ENCODE measurements around the gene EFHC1. TPM values are rescaled to one million over a fixed set of nuclear protein-coding genes. Genes with fewer than 3 reads are reported as not detected.

EFHC1 gene
- total RNA-seq, 1 experiment from 2014 or later, result 13.2 TPM

GRCh38 chr6:52535711-52536423, 115.7 kb downstream of the EFHC1 start:
- Histone ChIP-seq H2BK12ac (ENCODE audit: insufficient read length, low read depth, low read length) (no peak overlapping the region), H4K20me1 (ENCODE audit: control insufficient read depth, insufficient read depth, insufficient read length) (no peaks in the 10 kb centered on the region), H3K27me3 (ENCODE audit: insufficient read depth, low read length) (no peaks in the 10 kb centered on the region), H3K23ac (ENCODE audit: insufficient read length, low read depth, low read length) (no peak overlapping the region), H4K91ac (ENCODE audit: insufficient read length, low read depth, low read length) (no peak overlapping the region), H2BK20ac (ENCODE audit: low read depth, low read length, poor library complexity, severe bottlenecking) (no peak overlapping the region), H3K4me2 (ENCODE audit: insufficient read depth, insufficient read length, low read length) (no peak overlapping the region), H4K5ac (ENCODE audit: insufficient read length, low read depth, low read length) (no peak overlapping the region), H2BK15ac (ENCODE audit: low read depth, low read length) (no peak overlapping the region), H3K27ac (ENCODE audit: insufficient read length, low read depth, low read length) (no peak overlapping the region), H3K9me3 (ENCODE audit: control insufficient read depth, low read depth, low read length) (no peaks in the 10 kb centered on the region), H3K4me1 (ENCODE audit: insufficient read depth, low read length) (peaks cover 16% of the 10 kb centered on the region; the same call in 1 of the 2 replicates), H3K79me1 (ENCODE audit: insufficient read depth, low read depth, low read length, poor library complexity, severe bottlenecking) (no peaks in the 10 kb centered on the region), H3K56ac (ENCODE audit: insufficient read length, low read depth, low read length) (no peak overlapping the region), H3K4ac (ENCODE audit: low read depth, low read length) (no peak overlapping the region), H2AFZ (ENCODE audit: low read length) (no peak overlapping the region), H3K23me2 (ENCODE audit: insufficient read length, low read depth, low read length, poor library complexity, severe bottlenecking) (no peaks in the 10 kb centered on the region), H2BK120ac (ENCODE audit: low read depth, low read length, poor library complexity, severe bottlenecking) (no peak overlapping the region), H2BK5ac (ENCODE audit: insufficient read length, low read length) (no peak overlapping the region), H3T11ph (ENCODE audit: low read length) (no peak overlapping the region), H3K9ac (ENCODE audit: extremely low read depth, insufficient read length, low read length) (no peak overlapping the region), H4K8ac (replicated peaks; ENCODE audit: insufficient read length, low read depth, low read length) (no peak overlapping the region), H3K14ac (ENCODE audit: insufficient read depth, low read length) (no peak overlapping the region), H3K18ac (ENCODE audit: insufficient read length, low read depth, low read length) (no peak overlapping the region), H2AK5ac (ENCODE audit: insufficient read length, low read length) (no peak overlapping the region), H3K79me2 (ENCODE audit: insufficient read depth, low read length) (peaks cover 2% of the 10 kb centered on the region; the same call in 1 of the 2 replicates)
- DNase-seq, result no peak
- no peaks in the 10 kb centered on the region for H3K9me3 Mint-ChIP-seq
- no peak overlapping the region for H3K4me3 Mint-ChIP-seq
- peak overlapping the region in 2 of 3 experiments; percentile 40 to 88; a peak in 2 of 7 replicates for H3K27ac Mint-ChIP-seq
- peaks cover 28% of the 10 kb centered on the region in 2 experiments for H3K4me1 Mint-ChIP-seq
- no peak for TF ChIP-seq CTCF (conservative IDR thresholded peaks at IDR 0.05)
- no peaks in the 10 kb centered on the region for H3K27me3 Mint-ChIP-seq (ENCODE audit: low read depth)
- peaks cover 4 to 16% (median 5%) of the 10 kb centered on the region in 3 experiments; a peak in 4 of 7 replicates for H3K36me3 Mint-ChIP-seq (ENCODE audit: insufficient read depth in 1 of 3, low read depth in 3 of 3)
- no CpG with 5 or more reads among the region's 5 CpGs for WGBS (ENCODE audit: extremely low coverage, insufficient read length, low lambda C conversion rate)

Data from H9 (cell line).